SK-N-MC (cell line): ENCODE measurements around the gene CCL7.

Source experiments
- EZH2 ChIP-seq: fragments of 200-600 bp; sonication (generic); IDR thresholded peaks from one replicate; pipeline ENCODE4 v1.6.1; 2017; ENCODE audit warnings: antibody characterized with exemption
- FOXP2 ChIP-seq: optimal IDR thresholded peaks from 2 replicates; pipeline ENCODE3; 2011; ENCODE audit warnings: mild to moderate bottlenecking, moderate library complexity; ENCODE audit not compliant: insufficient read depth; ENCODE audit errors: extremely low read length, control extremely low read depth
- POLR2AphosphoS5 ChIP-seq: IDR thresholded peaks from 2 replicates; pipeline ENCODE4 v1.6.1; 2012; ENCODE audit warnings: mild to moderate bottlenecking, low read depth, low read length, borderline replicate concordance

DNA sequence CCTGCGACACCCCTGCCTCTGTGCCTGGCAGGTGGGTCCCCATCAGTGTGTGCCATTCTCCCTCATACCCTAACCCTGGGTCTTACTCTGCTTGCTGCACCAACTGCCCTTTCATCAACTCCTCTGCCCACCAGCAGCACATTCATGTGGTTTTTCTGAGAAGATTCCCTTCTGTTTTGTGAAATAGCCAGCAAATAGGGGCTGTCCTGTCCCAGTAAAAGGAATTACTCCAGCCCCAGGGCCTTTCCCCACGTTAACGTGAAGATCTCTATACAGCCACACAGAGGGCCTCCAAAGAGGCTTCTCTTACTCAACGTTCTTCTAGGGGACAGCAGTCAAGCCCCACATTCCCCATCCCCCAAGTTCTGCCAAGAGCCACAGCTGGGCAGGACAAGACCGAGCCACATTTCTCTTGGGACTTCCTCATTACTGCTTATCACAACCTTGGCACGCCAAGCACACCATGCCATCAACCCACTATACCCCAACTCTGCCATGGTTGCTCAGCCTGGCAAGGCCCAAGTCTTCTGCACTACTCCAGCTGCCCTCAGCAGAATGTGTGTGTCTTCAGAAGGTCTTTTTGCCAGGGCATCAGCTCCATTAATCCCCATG, 33.6 kb upstream of the CCL7 start:
- TF ChIP-seq POLR2AphosphoS5 (no peak), EZH2 (no peak), FOXP2 (no peak)
